Loucy (cell line): ENCODE data around the gene HBE1.

Source experiments
- EZH2phosphoT487 ChIP-seq: fragments of 200-600 bp; IDR thresholded peaks from 2 replicates; pipeline ENCODE4 v1.6.1; 2018; ENCODE audit warnings: antibody characterized with exemption, mild to moderate bottlenecking, moderate library complexity, borderline replicate concordance
- TF ChIP-seq, protein P1 (sequence below): fragments of 200-600 bp; sonication (generic); conservative IDR thresholded peaks from 2 replicates; pipeline ENCODE4 v1.5.1; 2014; ENCODE audit warnings: mild to moderate bottlenecking, antibody characterized with exemption, low read length

DNA sequence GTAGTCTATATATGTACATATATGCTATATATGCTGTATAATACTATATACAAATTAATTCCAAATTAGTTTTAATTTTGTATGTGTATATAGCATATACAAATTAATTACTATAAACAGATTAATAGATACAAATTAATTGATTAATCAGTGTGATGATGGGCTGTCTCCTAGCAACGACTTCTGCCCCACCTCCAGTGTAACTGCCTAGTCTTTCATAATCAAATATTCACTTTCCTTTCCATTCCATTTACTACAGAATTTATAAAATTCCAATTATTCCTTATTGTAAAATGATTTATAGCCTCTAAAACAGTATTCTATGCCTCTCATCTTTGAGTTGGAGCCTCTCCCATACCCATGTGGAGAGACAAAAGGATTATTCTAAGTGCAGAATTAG is 36.4 kb downstream of the HBE1 start:
- TF ChIP-seq, protein P1, sequence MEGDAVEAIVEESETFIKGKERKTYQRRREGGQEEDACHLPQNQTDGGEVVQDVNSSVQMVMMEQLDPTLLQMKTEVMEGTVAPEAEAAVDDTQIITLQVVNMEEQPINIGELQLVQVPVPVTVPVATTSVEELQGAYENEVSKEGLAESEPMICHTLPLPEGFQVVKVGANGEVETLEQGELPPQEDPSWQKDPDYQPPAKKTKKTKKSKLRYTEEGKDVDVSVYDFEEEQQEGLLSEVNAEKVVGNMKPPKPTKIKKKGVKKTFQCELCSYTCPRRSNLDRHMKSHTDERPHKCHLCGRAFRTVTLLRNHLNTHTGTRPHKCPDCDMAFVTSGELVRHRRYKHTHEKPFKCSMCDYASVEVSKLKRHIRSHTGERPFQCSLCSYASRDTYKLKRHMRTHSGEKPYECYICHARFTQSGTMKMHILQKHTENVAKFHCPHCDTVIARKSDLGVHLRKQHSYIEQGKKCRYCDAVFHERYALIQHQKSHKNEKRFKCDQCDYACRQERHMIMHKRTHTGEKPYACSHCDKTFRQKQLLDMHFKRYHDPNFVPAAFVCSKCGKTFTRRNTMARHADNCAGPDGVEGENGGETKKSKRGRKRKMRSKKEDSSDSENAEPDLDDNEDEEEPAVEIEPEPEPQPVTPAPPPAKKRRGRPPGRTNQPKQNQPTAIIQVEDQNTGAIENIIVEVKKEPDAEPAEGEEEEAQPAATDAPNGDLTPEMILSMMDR, result no peak
- no peak for TF ChIP-seq EZH2phosphoT487
